HG03280 (cell line): ENCODE data around the gene NPB.

Experiments
- ATAC-seq: cut with Tn5 transposase; IDR thresholded peaks from one replicate; pipeline ENCODE4 v1.9.1; 2021; ENCODE audit warnings: mild to moderate bottlenecking, moderate library complexity; ENCODE audit not compliant: unreplicated experiment

The NPB gene

DNA sequence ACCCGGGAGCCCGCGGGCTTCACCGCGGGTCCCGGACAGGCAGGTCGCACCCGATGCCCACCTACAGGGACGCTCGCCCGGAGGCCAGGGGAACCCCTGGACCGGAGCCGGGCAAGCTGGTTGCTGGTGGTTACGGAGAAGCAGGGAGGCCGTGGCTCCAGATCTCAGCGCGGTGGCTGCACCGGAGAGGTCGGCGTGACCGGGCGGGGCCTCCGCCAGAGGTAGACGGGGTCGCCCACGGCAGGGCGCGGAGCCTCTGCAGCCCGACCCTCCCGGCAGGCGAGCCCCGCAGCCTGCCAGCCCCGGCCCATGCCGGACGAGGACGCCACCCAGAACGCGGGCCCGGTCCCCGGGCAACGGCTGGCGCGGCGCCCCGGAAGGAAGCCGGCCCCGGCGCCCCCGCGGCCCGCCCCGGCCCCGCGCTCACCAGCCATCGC, 8.8 kb downstream of the NPB start:
- ATAC-seq, result peak; percentile 41

DNA sequence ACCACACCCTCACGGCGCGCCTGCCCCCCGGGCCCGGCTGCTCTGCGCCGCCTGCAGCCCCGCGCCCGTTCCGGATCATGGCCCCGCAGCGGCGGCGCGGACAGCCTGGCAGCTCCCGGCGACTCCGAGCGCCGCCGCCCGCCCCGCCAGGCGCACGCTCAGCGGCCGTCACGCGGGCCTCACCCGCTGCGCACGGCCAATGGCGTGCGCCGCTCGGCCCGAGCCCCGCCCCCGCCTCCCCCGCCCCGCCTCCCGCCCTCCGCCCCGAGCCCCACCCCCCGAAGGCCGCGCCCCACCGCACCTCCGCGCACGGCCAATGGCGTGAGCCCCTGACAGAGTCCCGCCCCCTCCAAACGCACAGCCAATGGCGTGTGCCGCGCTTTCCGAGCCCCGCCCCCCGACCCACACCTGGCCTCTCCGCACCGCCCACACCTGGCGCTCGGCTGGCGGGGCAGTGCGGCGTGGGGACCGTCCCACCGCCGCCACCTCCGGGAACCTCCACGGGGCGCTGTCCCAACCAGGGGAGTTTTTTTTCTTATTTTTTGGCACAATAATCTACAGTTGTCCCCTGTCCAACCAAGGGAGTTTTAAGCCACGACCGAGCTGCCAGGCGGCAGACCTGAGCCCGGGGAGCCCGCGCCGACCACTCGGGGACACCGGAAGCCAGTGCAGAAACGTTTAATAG, 9.4 kb downstream of the NPB start, which contains the start of gene PCYT2:
Gene PCYT2, minus strand, starts transcription at position 123 of the 685 bp plus-strand sequence. Its CDS starts 44 bp downstream, at position 79.
- peak; percentile 66 for ATAC-seq

DNA sequence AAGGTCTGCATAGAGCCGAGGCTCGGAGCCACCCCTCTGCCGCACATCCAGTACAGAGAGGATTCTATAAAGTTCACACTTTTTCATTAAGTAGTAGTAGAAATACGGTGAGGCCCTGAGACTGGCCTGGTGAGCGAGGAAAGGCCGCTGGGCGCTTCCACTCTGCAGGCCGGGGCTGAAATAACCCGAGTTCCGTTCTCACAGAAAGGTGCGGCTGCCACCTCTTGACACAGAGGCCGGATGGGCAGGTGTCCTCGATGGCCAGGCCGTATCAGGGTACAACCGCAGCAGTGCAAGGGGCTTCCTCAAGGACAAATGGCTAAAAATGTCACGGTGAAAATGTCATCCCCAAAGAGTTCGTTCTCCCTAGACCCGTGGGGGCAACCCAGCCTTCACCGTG, 9.9 kb downstream of the NPB start:
- no peak for ATAC-seq

DNA sequence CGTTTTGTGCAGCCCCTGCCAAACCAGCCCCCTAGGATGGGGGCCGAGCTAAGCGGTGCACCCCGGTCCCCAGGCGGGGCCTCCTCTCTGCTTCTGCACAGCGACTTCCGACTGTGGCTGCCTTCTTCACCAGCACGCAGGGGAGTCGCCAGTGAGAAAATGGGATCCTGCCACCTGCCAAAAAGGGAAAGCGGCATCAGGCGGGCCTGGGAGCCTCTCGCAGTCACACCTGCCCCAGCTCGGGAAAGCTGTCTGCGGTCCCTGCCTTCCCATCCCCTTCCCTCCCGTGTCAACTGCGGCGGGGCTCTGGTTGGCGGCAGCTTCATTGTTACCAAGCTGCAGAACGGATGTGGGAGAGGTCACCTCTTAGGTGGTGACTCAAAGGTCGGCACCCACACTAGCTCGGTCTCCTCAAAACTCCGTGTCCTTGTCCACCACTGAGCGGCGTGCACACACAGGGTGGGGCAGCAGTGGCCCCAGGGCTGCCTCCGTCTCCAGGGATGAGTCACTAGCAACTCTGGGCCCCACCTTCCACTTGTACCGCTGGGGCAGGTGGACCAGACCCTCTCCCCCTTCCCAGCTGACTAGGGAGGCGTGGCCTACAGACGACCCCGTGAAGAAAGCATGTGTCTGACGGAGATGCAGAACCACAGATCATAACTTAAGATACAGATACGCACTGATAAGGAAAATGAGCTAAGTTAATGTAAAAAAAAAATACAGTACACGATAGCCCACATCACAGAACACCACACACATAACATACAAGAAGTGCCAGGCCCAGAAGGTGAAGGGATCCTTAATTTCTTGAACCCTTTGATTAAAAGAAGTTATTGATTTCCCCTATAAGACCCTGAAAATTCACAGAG, 10.6 kb downstream of the NPB start:
- ATAC-seq, result no peak

DNA sequence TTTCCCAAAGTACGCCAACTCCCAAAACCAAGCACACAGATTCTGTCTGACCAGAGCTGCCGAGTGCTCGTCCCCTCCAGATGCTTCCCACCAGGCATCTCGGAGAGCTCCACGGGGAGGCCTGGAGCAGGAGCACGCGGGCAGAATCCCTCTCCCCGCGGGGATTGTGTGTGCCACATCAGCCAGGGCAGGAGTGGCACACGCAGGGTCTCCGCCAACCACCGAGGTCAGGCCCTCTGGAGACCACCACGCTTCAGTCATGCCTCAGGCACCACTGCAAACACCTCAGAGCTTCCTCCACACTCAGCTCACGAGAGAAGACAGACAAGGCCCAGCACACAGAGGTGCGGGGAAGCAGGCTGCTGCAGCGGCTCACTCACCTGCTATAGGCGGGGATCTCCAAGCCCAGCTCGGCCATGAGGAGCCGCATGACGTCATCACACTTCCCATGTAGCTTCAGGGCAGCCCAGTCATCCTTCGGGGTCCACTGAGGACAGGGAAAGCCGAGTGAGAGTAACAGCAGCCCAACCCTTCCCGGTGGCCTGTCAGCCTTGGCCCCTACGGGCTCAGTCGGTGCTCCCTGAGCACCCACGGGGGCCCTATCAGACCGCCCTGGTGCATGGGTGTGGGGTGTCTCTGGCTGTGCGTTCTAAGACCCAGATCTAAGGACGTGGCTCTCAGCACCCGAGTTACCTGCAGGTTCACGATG, 11.5 kb downstream of the NPB start:
- ATAC-seq, result no peak

DNA sequence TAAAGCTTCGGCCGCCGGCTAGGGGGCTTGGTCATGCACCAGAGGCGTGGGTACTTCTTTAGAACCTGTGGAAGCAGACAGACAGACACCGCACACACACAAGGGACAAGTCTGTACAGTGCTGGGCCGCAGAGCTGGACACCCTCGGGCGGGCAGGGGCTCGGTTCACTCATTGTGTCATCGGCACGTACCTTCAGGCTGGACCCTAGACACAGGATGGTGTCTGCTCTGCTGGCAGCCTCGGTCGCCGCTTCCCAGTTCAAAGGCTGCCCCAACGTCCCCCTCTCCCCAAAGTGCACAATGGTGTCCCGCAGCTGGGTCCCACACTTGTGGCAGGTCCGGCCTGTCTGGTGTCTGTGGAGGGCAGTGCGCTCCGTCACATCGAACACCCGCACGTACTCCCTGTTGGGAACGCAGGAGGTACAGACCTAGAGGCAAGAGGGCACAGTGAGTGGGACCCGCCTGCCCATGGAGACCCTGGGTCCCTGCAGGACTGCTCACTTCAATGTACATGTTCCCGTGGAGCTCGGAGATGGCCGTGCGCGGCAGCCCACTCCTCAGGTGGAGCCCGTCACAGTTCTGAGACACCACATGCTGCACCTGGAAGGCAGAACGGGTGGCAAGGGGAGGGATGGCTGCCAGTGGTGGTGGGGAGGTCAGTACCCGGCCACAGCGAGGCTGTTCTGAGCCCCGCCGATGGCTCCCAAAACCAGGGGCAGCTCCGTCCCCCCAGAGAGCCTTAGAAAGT, 12.2 kb downstream of the NPB start:
- ATAC-seq, result no peak

DNA sequence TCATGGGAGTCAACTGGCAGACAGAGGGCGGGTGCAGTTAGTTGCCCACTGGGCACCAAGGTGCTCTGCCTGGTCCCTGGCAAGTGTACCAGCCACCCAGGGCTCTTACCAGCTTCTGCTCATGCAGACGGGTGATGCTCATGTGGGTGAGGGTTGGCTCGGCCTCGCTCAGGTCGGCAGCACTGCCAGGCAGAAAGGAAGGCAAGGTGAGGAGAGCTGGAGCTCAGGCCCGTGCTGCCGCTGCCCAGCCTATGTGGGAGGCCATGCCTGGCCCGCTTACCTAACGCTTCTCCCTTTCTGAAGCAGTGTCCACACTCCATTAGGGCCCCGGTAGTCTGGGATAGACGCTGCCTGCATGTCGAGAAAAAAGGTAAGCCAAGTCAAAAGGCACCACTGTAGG, 13.3 kb downstream of the NPB start:
- no peak for ATAC-seq

DNA sequence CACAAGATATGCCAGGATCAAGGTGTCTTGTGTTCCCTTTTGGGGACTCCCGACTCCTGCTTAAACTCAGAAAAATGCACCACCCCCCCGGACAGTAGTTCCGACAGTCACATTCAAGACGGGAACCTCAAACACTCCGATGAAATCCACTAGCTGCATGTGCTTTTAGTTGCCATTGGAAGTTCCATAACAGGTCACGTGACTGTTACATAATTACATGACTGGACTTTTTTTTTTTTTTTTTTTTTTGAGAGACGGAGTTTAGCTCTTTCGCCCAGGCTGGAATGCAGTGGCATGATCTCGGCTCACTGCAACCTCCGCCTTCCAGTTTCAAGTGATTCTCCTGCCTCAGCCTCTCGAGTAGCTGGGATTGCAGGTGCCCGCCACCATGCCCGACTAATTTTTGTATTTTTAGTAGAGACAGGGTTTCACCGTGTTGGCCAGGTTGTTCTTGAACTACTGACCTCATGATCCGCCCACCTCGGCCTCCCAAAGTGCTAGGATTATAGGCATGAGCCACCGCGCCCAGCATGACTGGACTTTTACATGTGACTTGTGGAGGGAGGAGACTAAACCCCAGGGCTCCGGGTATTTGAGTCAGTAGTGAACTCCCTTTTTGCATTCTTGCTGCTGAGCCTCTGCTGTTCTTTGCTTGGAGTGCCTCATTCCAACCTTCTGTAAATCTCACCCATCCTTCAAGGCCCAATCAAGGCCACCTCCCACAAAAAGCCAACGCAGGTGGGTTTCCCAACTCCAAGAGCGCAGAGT, 14.4 kb downstream of the NPB start:
- ATAC-seq, result no peak

DNA sequence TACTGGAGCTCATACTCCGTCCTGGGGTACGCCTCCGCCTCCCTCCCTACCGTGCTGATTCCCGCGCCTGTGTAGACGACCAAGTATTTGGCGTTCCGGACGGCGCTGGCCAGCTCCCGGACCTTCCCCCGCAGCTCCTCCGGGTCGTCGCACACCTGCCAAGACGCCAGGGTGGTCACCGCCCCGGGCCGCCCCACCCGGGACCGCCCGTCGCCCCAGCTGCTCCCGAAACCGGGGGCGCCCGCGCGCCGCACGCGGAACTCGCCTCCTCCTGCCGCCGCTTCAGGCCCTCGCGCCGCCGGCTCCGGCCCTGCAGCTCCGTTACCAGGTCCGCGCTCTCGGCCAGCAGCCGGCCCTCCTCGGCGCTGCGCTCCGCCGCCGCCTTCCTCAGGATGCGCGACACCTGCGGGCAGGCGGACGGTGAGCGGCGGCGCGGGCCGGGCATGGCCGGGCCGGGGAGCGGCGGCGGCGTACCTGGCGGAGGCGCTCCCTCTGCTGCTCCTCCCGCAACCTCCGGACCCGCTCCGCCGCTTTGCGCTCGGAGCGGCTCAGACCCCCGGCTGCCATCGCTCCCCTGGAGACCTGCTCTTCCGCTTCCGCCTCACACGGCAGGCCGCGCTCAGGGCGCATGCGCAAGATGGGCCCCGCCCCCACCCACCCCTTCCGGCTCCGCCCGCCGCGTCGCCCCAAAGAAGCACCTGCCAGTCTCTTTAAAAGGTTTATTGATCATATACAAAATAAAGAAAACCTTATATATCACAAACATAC, 15.7 kb downstream of the NPB start, which contains the start of gene SIRT7:
Gene SIRT7, minus strand, starts transcription at position 612 of the 768 bp plus-strand sequence. Its CDS starts 45 bp downstream, at position 567.
- peak; percentile 73 for ATAC-seq

DNA sequence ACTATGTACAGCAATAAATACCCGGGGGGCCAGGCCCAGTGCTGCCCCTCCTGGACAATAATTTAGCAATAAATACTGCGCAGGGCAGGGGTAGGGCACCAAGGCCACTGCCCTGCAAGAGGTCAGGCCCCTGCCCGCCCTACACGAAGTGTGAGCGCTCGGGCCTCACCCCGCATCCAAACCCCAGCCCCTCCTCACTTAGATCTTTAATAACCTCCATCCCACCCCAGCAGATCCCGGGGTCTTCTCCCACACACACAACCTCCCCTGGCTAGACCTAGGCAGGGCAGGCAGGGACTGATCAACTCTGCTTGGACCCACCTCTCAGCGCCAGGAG, 16.3 kb downstream of the NPB start:
- ATAC-seq, result peak; percentile 18

DNA sequence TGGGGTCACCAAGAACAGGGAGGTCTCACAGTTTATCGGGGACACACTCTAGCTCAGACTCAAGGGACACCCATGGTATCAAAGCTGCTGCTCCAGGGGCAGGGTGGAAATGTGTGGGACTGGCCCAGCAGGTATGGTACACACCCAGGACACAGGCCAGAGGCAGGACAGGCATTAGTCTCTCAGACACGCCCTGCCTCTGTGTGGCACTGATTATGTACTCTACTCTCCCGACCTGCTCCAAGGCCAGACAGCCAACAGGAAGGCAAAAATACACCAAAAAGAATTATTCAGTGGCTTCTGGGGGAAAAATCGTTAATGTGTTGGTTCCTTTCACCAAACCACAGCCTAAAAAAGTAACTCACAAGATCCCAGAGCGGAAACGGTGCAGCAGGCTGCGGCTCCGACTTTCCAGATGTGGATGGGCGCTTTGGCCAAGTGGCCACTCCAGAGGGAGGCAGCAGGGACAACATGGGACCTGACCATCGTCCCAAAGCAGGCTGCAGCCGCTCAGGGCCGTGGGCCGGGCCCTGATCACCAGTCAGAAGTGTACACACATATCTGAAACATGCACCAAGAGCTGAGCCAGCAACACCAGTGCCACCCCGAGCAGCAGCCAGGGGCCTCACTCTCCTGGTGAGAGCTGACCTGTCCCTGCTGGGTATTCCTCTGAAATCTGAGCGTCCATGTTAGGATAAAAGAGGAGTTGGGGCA, 17.0 kb downstream of the NPB start:
- no peak for ATAC-seq

DNA sequence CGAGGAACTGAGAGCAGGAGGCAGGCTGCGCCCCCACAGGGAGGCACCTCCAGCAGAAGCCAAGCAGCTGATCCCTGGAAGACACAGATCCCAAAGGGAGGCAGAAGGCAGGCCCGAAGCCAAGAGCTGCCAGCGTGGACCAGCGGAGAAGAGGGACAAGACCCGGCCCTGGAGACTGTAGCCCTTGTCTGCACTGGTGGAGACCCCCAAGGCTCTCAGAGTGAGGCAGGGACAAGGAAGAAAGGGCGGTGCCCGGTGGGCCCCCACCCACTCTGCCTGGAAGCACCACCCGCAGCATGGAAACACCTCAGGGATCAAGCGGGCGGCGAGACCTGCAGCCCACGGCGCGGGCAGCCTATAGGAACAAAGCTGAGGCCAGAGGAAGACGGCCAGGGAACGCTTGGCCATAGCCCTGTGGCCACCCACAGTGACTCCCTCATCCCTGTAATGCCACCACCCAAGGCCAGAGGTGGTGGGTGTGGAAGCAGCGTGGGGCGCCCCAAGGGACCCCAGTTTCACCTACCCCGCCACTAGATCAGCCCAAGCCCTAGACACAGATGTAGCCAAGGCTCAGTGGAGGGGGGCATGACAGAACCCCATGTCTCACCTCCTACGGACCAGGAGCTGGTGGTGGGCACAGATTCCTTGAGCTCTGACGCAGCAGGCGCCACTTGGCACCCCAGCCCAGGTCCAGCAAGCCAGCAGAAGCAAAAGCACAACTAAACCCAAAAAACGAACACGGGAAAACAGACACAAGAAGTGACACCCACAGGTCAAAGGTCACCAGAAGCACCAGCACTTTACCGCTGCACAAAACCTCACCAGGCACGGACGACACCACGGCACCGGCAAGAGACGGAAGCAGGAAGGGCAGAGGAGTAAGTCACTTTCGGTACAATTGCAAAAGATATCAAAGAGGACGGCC, 18.8 kb downstream of the NPB start:
- no peak for ATAC-seq

DNA sequence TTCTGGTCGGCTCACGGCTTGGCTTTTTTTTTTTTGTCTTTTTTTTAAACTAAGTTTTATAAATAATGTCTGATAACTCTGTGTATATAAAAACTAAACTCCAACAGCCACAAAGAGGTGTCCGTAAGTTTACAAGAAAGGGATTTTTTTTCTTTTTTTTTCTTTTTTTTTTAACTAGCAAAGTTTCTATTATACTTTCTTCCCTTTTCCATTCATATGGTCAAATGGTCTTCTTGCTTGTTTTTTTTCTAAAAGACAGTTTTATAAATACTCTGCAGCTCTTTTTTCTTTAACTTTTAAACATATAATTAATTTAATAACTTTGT, 19.5 kb downstream of the NPB start:
- no peak for ATAC-seq

DNA sequence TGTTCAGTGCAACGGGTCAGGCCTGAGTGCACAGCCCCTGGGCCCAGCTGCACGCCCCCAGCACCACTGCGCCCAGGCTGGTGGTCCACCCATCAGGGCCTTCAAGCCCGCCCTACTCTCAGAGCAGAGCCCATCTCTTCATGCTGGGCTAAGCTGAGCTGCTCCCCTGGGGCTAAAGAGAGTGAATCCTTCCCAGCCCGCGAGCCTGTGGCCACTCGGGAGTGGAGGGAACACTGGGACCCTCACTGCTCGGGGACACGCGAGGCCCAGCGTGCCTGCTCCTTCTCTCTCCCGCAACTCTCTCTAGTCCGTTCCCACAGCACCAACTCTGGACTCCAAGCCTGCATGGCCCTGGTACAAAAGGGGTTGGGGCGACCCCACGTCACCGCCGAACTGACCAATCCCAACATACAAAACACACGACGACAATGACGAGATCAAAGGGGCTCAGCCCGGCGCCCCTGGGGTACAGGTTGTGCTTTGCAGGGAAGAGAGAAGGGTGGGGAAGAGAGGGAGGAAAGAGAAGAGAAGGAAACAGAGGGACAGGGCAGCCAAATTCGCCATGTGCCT, 20.0 kb downstream of the NPB start:
- ATAC-seq, result no peak

DNA sequence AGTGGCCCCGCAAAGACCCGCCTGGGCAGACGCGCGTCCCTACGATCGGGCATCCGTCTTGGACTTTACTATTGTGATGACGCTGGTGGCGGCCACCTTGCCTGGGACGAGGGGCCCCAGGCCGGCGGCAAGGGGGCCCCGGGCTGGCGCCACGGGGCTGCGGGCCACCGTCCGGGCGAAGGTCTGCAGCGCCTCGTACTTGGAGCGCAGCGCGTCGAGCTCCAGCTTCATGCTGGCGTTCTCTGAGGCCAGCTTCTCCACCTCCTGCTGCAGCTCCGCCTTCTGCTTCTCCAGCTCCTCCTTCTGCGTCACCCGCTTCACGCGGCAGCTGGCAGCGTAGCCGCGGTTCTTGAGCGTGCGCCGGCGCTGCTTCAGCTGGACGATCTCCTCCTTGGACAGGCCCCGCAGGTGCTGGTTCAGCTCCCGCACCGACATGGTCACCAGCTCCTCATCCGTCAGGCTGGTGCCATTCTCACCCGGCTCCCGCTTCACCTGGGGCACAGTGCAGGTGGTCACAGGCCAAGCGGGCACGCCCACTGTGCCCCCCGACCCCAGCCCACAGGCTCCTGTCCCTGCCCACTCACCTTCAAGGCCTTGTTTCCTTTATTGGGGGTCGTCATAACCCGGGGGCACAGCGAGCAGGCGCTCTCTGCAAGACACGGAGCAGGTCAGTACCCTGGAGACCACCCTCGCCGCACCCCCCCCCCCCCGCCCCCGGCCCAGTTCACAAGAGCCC, 20.7 kb downstream of the NPB start:
- ATAC-seq, result no peak

DNA sequence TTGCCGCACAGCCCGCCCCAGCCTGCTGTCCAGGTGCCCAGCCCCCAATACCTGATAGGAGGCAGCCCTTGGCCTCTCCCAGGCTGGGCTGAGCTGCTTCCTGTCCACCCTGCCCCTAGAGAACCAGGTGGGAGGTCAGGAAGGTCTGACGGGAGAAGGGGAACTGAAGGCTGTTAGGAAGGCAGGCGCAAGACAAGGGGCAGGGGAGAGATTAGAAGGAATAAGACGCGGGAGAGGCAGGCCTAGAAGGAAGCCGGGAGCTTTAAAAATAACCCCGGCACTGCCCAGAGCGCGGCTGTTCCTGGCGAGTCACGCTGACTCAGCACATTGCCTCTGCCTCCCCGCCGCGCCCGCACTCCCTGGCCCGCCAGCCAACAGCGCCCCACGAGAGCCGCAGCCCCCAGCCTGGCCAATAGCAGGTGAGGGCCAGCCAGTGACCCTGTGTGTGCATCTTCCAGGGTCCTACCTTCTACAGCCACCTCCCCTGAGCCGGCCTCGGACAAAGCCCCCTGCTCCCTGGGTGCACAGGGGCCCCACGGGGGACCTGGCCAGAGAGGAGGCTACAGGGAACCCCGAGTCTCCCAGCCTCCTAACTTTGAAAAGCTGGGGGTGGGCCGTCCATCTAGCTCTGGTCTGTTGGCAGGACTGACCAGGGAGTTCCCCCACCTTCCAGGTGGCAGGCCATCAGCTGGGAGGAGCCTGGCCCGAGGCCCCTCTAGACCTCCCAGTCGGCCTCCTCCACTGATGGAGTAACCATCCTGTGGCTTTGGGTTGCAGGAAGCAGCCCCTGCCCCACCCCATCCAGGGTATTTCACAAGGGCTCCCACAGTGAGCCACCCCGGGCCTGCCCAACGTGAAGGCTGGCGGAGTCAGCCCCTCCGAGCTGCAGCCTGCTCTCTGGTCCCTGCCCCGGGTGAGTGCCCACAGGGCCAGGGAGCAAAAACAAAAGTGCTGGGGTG, 21.5 kb downstream of the NPB start:
- ATAC-seq, result no peak
